GM21381 (cell line): ENCODE results near the gene SIK1.
A peak's percentile ranks its signal among the peaks of the same experiment; 100 is the strongest.
"Not testable (repeated sequence)": the region's sequence is repeated elsewhere in the genome, so short reads cannot be mapped to it uniquely, and the experiment has no call there.

ENCODE experiments used
- ATAC-seq: cut with Tn5 transposase; IDR thresholded peaks from one replicate; pipeline ENCODE4 v1.9.1; 2021; ENCODE audit warnings: mild to moderate bottlenecking, moderate library complexity; ENCODE audit not compliant: unreplicated experiment

SIK1 gene

GRCh38 chr21:43440835-43441727, 14.2 kb upstream of the SIK1 start:
- not testable (repeated sequence) for ATAC-seq

GRCh38 chr21:43439316-43440075, 12.6 kb upstream of the SIK1 start:
- ATAC-seq: not testable (repeated sequence)

GRCh38 chr21:43436272-43436671, 9.3 kb upstream of the SIK1 start:
- ATAC-seq: not testable (repeated sequence)

GRCh38 chr21:43433340-43434136, 6.6 kb upstream of the SIK1 start:
- ATAC-seq: not testable (repeated sequence)

- ATAC-seq: not testable (repeated sequence)
Observed at GRCh38 chr21:43430830-43431416, 4.0 kb upstream of the SIK1 start.

- not testable (repeated sequence) for ATAC-seq
Observed at GRCh38 chr21:43428964-43429363, 2.0 kb upstream of the SIK1 start.

GRCh38 chr21:43427242-43427559, 270 bp upstream of the SIK1 start:
- peak; percentile 80 for ATAC-seq

GRCh38 chr21:43426004-43426403, 927 bp downstream of the SIK1 start:
- not testable (repeated sequence) for ATAC-seq

GRCh38 chr21:43419475-43419874, 7.5 kb downstream of the SIK1 start:
- ATAC-seq: not testable (repeated sequence)

- ATAC-seq: not testable (repeated sequence)
Observed at GRCh38 chr21:43414576-43414975, 12.4 kb downstream of the SIK1 start.

- ATAC-seq: not testable (repeated sequence)
Observed at GRCh38 chr21:43412020-43412788, 14.7 kb downstream of the SIK1 start.

- not testable (repeated sequence) for ATAC-seq
Observed at GRCh38 chr21:43410456-43411068, 16.4 kb downstream of the SIK1 start.

- ATAC-seq: not testable (repeated sequence)
Observed at GRCh38 chr21:43407139-43407538, 19.8 kb downstream of the SIK1 start.

GRCh38 chr21:43404450-43404849, 22.5 kb downstream of the SIK1 start:
- not testable (repeated sequence) for ATAC-seq

GRCh38 chr21:43403651-43404430, 23.1 kb downstream of the SIK1 start:
- ATAC-seq: not testable (repeated sequence)

GRCh38 chr21:43401125-43401524, 25.8 kb downstream of the SIK1 start:
- not testable (repeated sequence) for ATAC-seq

GRCh38 chr21:43399595-43400015, 27.3 kb downstream of the SIK1 start:
- ATAC-seq: peak; percentile 46

- peak; percentile 22 for ATAC-seq
Observed at GRCh38 chr21:43399136-43399535, 27.8 kb downstream of the SIK1 start.

GRCh38 chr21:43398533-43398932, 28.4 kb downstream of the SIK1 start:
- peak; percentile 45 for ATAC-seq
